GM21367 (cell line): ENCODE measurements around the gene SCRT2.
"Not testable (repeated sequence)": the region's sequence is repeated elsewhere in the genome, so short reads cannot be mapped to it uniquely, and the experiment has no call there.

Source experiments
- ATAC-seq: cut with Tn5 transposase; IDR thresholded peaks from one replicate; pipeline ENCODE4 v1.9.1; 2021; ENCODE audit not compliant: unreplicated experiment

Gene SCRT2

DNA sequence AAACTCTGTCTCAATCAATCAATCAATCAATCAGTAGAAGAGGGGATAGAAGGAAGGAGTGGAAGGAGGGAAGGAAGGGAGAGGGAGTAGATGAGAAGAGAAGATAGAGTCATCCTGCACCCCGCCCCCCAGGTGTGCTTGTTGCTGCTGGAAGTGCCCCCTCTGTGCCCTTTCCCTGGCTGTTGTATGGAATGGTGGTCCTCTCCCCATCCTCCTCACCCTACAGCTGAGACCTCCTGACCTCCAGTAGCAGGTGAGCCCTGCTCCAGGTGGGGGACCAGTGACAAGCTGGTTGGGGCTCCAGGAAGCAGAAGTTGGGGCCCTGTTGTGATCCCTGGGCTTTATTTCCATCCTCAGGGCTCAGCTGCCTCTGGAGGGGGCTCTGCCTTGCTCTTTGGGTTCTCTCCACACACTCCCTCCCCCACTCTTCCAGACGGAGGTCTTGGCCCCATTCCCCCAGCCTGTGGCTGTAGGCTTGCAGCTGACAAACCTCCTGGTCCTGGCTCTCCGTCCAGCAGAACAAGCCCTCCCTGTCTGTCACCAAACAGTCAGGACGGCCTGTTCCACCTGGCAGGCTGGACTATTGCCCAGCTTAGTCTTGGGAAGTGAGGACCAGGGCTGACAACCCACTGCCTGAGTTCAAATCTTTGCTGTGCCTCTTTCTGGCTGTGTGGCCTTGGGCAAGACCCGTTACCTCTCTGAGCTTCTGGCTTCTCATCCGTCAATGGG is 26.0 kb upstream of the SCRT2 start:
- no peak for ATAC-seq

DNA sequence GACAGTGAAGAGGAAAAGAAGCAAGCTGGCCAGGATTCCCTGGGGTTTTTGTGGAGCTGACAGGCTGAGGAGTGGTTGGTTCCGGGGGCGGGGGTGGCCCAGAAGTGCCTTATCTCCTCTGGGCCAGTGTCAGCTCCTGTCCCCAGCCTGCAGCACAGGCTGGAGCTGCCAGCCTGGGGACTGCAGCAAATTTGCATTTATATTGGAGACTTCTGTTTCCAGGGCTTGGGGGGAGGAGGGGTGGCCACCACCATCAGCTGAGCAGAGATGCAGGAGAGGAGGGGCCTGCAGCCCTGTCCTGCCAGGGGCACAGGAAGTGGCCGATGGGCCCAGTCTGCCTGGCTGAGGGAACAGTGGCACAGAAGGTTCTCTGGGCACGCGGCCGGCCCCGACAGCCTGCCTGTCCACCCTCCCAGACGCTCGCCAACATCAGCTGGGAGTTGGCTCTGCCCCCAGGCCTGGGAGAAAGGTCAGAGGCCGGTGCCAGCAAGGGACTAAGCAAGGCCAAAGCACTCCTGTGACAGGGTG is 24.3 kb upstream of the SCRT2 start:
- ATAC-seq: no peak

DNA sequence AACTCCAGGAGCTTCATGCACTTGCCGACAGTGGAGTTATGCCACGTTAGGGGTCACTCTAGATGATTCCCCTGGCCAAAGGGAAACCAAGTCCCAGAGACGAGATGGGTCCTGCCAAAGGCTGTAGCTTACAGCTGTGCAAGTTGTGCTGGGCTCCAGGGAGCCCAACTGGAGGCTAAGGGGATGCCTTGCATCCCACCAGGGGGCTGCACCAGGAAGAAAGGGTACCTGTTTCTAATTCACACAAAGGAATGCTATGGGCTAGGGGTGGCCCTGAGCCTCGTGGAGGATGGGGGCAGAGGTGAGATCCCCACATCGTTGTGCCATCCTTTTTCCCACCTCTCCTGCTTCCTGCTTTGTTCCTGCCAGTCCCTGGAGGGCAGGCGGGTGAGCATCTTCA is 23.7 kb upstream of the SCRT2 start:
- ATAC-seq: no peak

DNA sequence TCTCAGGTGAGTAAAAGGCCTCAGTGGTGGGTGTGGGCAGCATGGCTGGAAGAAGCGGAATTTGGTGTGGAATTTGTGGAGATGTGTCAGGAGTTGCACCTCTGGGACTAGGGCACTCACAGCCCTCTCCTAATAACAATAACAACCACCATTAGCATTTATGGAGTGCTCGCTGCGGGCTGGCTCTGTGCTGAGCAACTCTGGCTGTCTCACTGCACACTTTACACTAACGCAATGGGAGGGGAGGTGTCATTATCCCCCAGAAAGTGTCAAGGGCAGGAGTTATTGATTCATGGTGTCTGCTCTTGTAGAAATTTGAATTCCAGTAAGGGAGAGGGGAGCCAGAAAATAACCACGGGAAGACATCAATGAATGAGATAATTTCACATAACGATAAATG is 22.7 kb upstream of the SCRT2 start:
- no peak for ATAC-seq

DNA sequence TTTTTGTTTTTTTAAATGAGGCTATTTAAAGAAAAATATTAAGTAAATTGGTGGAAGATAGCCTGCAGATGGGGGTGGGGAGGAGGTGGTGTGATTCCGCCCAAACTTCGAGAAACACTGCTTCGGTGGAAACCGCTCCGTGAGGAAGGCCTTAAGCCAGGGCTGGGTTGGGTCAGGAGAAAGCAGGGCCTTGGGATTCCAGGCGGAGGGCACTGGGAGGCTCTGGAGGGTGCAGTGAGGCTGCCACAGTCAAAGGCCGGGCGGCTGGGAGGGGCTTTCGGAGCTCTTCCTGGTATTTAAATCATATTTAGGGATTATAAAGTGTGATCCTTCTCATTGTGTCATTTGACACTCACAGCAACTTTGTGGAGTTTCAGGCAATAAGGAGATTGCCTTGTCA is 22.2 kb upstream of the SCRT2 start:
- ATAC-seq: no peak

DNA sequence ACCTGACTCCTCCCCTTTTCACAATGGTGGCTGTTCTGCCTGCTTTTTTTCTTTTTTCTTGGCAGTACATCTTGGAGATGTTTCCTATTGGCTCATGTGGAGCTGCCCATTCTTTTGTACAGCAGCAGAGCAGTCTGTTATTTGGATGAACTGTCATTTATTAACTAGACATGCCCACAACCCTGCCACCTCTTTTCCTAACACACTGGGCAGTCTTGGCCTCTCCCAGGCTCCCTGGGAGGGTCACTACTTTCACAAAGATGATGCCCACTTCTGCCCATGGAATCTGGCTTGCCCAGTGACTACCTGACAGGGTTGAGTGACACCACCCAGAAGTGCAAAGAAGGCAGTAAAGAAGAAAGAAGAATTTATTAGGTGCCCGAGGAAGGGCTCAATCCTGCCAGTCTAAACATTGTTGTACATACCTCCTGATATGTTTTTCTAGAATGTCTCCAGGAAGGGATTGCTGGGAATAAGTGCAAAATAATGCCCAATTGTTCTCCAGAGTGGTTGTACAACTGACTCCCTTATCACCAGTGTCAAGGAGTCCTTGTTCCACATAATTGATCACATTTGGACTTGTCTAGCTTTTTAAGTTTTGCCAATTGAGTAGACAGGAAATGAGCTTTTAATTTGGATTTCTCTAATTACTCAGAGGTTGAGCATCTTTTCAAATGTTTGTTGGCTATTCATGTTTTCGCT is 19.7 kb upstream of the SCRT2 start:
- ATAC-seq: no peak

DNA sequence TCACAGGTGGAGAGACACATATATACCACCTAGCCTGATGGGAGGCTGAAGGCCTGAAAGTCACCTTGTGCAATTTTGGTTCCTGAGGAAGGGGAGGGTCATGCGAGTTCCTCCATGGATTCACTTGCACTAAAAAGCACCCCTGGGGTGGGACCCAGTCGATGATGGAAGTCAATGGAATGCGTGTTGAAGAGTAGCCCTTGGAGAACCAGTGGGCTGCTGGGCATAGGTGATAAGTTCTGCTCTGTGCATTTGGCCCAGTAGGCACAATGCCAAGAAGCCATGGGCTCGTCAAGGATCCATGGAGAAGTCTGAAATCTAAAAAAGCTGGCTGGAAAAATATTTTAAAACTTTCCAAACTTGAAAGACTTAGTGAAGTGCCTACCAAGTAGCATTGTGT is 18.9 kb upstream of the SCRT2 start:
- no peak for ATAC-seq

DNA sequence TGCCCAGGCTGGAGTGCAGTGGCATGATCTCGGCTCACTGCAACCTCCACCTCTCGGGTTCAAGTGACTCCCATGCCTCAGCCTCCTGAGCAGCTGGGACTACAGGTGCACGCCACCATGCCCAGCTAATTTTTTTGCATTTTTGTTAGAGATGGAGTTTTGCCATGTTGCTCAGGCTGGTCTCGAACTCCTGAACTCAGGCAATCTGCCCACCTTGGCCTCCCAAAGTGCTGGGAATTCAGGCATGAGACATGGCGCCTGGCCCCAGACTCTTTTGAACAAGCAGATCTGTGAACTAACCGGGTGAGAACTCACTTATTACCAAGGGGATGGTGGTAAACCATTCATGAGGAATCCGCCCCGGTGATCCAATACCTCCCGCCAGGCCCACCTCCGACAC is 18.2 kb upstream of the SCRT2 start:
- not testable (repeated sequence) for ATAC-seq

DNA sequence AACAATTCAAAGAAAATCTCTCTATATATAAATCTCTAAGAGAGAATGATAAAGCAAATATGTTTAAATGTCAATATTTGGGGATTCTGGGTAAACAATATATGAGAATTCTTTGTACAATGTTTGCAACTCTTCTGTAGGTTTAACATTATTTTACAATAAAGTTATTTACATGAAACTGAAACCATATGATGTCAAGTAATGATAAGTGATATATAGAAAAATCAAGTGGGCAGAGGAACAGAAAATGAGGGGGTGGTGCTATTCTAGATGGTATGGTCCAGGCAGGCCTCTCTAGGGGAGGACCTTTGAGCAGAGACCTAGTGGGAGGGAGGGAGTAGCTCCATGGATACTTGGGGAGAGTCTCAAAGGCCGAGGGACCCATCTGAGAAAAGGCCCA is 16.4 kb upstream of the SCRT2 start:
- ATAC-seq: no peak

DNA sequence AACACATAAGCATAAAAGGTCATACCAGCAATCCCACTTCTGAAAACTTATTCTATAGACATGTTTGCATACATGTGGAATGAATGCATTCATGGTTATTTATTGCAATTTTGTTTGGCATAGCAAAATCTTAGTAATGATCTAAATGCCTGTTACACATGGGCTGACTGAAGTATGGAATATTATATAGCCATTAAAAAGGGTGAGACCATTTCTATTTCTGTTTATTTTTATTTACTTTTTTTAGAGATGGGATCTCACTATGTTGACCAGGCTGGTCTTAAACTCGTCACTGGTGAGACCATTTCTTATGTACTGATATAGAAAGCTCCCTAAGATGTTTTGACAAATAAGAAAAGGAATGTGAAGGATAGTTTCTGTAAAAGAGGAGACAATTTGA is 14.3 kb upstream of the SCRT2 start:
- ATAC-seq: no peak

DNA sequence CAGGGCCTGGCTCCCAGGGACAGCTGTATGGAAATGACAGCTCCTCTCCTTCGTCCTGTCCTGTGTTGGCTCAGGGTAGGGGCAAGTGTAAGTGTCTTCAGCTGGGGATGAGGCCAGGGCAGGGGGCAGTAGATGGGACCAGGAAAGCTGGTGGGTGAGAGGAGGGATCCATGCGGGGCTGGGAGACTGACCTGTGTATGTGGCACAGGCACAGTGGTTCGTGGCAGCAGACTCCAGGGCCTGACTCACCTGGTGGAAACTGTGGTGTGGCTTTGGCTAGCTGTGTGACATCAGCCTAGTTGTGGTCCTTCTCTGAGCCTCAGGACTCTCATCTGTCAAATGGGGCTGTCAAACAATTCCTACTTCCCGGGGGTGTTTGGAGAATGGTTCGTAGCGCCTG is 13.7 kb upstream of the SCRT2 start:
- ATAC-seq: no peak

DNA sequence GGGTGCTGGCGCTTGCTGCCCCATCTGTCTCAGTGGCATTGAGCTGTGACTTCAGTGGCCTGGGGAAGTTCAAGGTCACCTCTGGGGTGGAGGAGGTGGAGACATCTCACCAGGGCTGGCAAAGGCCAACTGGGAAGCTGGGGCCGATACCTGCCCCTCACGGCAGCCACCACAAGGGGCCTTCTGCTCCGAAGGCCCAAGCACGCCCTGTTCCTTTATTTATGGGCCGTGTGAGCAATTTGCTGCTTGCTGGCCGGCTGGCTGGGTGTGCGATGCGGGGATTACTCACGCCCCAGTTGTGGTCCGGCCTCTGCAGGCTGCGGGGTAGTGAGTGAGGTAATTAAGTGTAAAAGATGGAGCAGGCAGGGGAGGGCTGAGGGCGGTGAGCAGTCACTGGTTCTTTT is 13.2 kb upstream of the SCRT2 start:
- ATAC-seq: no peak

DNA sequence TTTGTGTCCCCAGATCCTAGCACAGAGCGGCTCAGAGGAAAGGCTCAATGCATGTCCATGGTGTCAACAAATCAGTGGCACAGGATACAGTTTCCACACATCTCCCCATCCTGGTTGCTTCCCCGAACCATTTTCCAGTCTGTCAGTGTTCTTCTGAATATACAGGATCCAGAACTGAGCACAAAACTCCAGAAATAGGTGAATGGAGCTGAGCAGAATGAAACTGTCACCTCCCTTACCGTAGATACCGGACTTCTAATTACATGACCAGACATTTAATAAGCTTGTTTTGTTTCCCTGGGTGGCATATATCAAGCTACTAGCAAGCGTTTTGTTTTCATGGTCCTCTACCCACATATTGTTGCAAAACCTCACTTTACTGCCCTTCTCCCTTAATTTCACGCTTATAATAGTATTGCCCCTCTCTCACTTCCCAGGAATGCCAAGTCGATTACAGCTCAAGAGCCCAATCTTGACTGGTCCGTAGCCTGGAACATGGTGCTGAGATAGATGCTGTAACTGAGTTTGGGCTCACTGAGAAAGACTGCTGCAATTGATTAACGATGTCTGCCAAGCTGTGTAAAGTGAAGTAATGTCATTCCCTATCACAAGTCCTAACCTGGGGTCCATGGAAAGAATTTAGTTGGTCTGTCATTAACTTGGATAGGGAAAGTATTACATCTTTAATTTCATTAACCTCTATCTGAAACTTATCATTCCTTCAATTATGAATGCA is 12.0 kb upstream of the SCRT2 start:
- no peak for ATAC-seq

DNA sequence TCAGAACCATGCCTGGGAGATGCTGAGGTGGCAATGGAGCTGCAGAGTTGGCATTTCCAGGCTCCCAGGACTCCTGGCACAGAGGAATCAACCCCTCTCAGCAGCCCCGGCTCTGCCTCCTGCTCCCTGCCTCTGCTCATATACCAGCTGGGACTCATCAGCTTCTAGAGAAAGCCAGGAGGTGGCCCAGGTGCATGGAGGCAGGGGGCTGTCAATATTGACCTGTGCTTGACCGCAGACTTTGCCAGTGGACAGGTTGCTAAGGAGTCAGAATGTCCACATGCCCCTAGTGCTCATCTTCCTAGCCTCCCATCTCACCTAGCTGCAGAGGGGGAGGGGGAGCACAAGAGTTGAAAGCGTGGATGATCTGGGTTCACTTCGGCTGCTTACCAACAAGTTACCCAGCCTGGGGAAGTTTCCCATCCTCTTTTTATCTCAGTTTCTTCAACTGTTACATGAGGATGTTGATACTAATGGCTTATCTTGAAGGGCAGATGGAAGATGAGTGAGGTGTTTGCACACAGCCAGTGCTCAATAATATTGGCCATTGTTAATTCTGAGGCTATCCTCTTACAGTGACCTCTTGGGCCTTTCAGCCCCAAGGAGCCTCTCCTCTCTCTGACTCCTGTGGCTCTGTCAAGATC is 9.2 kb upstream of the SCRT2 start:
- ATAC-seq: no peak

DNA sequence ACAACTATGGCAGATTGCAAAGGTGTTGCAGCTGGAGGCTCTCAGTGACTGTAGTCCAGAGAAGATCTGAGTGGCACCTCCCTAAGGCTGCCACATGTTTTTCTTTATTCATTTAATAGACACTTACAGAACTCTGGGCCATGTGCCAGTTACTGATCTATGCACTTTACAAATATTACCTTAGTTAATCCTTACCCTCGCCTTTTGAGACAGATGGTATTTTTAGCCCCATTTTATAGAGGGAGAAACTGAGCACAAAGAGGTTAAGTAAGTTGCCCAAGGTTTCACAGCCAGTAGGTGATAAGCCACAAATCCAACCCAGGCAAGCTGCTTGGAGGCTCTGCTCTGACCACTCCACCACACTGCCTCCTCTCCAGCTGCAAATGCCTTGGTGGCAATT is 6.5 kb upstream of the SCRT2 start:
- no peak for ATAC-seq

DNA sequence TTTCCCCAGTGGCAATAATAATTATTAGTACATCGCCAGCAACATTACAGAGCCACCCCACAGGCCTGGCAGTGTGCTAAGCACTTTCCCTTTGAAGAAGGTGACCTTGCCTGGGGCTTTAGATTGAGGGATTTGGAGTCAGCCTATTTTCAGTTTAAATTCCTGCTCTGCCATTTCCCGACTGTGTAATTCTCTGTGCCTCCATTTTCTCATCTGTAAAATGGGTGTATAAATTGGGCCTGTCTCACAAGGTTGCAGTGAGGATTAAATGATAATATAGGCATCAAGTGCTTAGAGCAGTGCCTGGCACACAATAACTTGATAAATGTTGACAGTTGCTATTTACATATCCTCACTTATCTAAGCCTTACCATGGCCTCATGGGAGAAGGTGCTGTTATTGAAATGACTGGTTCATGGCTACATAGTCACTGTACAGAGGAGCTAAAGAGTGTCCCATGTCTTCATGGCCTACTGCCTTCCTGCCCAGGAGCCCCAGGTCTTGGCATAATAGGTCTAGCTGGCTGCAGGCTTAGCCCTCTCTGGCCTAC is 5.1 kb upstream of the SCRT2 start:
- ATAC-seq: no peak

DNA sequence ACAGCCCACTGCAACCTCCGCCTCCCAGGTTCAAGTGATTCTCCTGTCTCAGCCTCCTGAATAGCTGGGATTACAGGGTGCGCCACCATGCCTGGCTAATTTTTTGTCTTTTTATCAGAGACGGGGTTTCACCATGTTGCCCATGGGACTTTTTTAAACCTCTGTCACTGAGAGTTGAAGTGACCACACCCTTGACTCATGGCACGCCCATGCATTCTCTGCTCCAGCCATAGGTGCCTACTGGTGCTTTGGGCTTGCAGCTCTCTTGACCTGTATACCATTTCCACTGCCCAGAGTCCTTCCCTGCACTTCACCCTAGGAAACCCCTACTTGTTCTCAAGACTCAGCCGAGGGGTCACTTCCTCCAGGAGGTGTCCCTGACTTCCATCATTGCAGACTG is 2.4 kb upstream of the SCRT2 start:
- no peak for ATAC-seq

DNA sequence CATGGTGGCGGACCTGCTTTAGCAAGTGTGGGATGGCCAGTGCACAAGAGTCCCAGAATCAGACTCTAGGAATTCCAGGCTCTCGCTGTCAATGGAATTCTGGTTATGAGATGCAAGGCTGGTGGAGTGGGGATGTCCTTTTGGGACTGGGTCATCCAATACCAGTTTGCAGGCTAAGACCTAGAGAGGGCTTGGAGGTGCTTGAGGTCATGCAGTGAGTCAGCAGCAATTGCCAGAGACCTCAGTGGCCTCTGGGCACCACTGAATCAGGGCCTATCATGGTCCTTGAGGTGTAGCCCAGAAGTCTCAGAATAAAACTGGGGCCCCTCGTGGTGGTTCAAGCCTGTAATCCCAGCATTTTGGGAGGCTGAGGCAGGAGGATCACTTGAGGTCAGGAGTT is 1.4 kb upstream of the SCRT2 start:
- no peak for ATAC-seq

DNA sequence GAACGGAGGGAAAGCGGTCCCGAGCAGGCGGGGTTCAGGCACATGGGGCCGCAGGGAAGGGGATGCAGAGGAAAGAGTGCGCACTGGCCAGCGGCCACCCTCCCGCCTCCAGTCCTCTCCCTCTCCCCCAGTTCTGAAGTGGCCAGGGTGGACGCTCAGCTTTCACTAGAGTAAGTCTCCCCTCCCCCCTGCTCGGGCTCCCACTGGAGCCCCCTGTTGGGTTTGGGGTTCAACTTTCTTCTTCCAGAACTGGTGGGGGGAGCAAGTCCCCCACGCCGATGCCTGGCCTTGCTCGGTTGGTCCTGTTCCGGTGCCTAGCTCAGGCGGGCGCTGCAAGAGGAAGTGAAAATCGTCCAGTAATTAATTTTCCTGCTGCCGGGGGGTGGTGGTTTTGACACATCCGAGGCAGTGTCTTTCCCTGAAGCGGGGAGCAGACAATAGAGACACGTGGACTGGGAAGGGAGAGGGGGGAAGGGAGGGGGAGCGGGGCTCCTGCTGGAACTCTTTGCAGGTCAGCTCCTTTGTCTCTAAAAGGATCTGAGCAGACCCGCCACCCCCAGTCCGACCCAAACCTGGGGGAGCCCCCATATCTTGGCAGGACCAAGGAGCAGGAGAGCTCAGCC is 824 bp upstream of the SCRT2 start:
- no peak for ATAC-seq

DNA sequence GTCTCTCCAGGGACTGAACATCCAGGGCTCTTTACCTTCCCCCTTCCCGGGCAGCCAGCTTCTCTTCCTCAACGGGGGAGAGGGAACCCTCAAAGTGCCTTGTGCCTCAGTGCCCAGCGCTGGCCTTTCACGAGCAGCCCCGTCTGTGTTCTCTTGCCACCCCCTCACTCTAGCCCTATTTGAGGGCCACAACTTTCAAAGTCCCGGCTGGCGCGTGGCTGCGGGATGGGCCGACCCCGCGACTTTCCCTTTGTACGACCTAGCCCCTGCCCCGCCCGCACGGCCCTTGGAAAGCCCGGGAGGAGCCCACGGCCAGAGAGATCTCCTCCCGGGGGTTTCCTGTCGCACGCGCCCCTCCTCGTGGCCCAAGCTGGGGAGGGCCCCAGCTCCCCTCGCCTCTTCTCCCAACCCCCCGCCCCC is 559 bp downstream of the SCRT2 start:
- ATAC-seq: no peak

DNA sequence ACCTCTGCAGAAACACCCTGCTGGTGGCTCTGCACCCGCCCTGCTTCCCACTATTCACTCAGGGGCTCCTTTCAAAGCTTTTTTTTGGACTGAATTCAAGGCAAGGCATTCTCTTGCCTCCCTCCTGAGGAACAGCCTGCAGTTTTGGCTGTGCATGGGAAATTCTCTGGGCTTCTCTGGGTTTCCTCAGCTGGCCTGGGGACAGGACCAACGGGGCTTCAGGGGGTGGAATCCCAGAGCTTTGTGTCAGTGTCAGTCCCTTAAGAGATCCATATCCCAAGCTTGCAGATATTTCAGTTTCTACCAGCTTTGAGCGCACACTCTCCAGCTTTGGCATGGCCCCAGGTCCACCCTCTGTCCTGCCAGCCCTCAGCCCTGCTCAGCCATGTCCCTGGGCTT is 2.0 kb downstream of the SCRT2 start:
- no peak for ATAC-seq
